SK-N-SH treated with all-trans-retinoic acid at 6 μM for 48 hours (cell line): ENCODE data around the gene BEGAIN.

ENCODE experiments used
- ATAC-seq: fragments of 200-7000 bp; cut with Tn5 transposase; 3 replicates; pipeline ENCODE4 v1.9.1; 2020; ENCODE audit warnings: mild to moderate bottlenecking, moderate library complexity
- ARNTL ChIP-seq: fragments of 450-650 bp; formaldehyde crosslinking; IDR thresholded peaks from 2 replicates; pipeline ENCODE4 v1.5.0; 2020; ENCODE audit warnings: low read depth, mild to moderate bottlenecking, moderate library complexity, borderline replicate concordance
- CSDC2 ChIP-seq: fragments of 250-450 bp; sonication (Bioruptor Pico); IDR thresholded peaks from 2 replicates; pipeline ENCODE4 v1.5.0; 2020; ENCODE audit warnings: mild to moderate bottlenecking, moderate library complexity
- GLIS3 ChIP-seq: fragments of 250-450 bp; sonication (Bioruptor Pico); IDR thresholded peaks from 2 replicates; pipeline ENCODE4 v1.5.0; 2020; ENCODE audit warnings: mild to moderate bottlenecking, moderate library complexity
- ISL1 ChIP-seq: fragments of 250-450 bp; sonication (Bioruptor Pico); IDR thresholded peaks from 2 replicates; pipeline ENCODE4 v2.1.2; 2022; ENCODE audit warnings: mild to moderate bottlenecking, moderate library complexity
- OSR1 ChIP-seq: fragments of 250-450 bp; sonication (Bioruptor Pico); IDR thresholded peaks from 2 replicates; pipeline ENCODE4 v1.8.0; 2022; ENCODE audit warnings: moderate library complexity, mild to moderate bottlenecking, inconsistent platforms
- POU6F1 ChIP-seq: fragments of 250-450 bp; sonication (Bioruptor Pico); IDR thresholded peaks from 2 replicates; pipeline ENCODE4 v1.8.0; 2021; ENCODE audit warnings: low read depth, mild to moderate bottlenecking, moderate library complexity, borderline replicate concordance
- PPARA ChIP-seq: fragments of 250-450 bp; sonication (Bioruptor Pico); IDR thresholded peaks from 2 replicates; pipeline ENCODE4 v1.5.0; 2020; ENCODE audit warnings: mild to moderate bottlenecking, borderline replicate concordance
- RARB ChIP-seq: fragments of 250-450 bp; sonication (Bioruptor Pico); IDR thresholded peaks from 2 replicates; pipeline ENCODE4 v1.8.0; 2021; ENCODE audit warnings: mild to moderate bottlenecking, moderate library complexity
- SNAI2 ChIP-seq: fragments of 250-450 bp; sonication (Bioruptor Pico); IDR thresholded peaks from 2 replicates; pipeline ENCODE4 v1.5.0; 2020; ENCODE audit warnings: mild to moderate bottlenecking, moderate library complexity
- TOX ChIP-seq: fragments of 250-450 bp; sonication (Bioruptor Pico); IDR thresholded peaks from 2 replicates; pipeline ENCODE4 v1.8.0; 2021; ENCODE audit warnings: mild to moderate bottlenecking, moderate library complexity, borderline replicate concordance
- ZFP30 ChIP-seq: fragments of 450-650 bp; formaldehyde crosslinking; IDR thresholded peaks from 2 replicates; pipeline ENCODE4 v1.5.0; 2022; ENCODE audit warnings: mild to moderate bottlenecking, moderate library complexity
- ZNF565 ChIP-seq: fragments of 450-650 bp; formaldehyde crosslinking; conservative IDR thresholded peaks from 2 replicates; pipeline ENCODE4 v1.5.0; 2020; ENCODE audit warnings: low read depth, mild to moderate bottlenecking, moderate library complexity
- ZNF70 ChIP-seq: fragments of 450-650 bp; formaldehyde crosslinking; IDR thresholded peaks from 2 replicates; pipeline ENCODE4 v1.5.0; 2020; ENCODE audit warnings: mild to moderate bottlenecking, moderate library complexity
- ZNF8 ChIP-seq: fragments of 450-650 bp; formaldehyde crosslinking; IDR thresholded peaks from 2 replicates; pipeline ENCODE4 v1.5.0; 2020; ENCODE audit warnings: mild to moderate bottlenecking, moderate library complexity
- TF ChIP-seq, protein P1 (sequence below): fragments of 250-450 bp; sonication (Bioruptor Pico); IDR thresholded peaks from 2 replicates; pipeline ENCODE4 v1.5.1; 2021; ENCODE audit warnings: mild to moderate bottlenecking, moderate library complexity
- TF ChIP-seq, protein P2 (sequence below): fragments of 250-450 bp; sonication (Bioruptor Pico); IDR thresholded peaks from 2 replicates; pipeline ENCODE4 v1.5.1; 2020; ENCODE audit warnings: low read depth, mild to moderate bottlenecking, moderate library complexity
- TF ChIP-seq, protein P3 (sequence below): fragments of 250-450 bp; sonication (Bioruptor Pico); IDR thresholded peaks from 2 replicates; pipeline ENCODE4 v1.8.0; 2020; ENCODE audit warnings: mild to moderate bottlenecking, moderate library complexity, borderline replicate concordance

Gene BEGAIN

GRCh38 chr14:100569734-100570286, 17.4 kb downstream of the BEGAIN start:
- ATAC-seq: peak; percentile 8; the same call in 2 of the 3 replicates
- TF ChIP-seq ZNF8: no peak
- TF ChIP-seq, protein P1, sequence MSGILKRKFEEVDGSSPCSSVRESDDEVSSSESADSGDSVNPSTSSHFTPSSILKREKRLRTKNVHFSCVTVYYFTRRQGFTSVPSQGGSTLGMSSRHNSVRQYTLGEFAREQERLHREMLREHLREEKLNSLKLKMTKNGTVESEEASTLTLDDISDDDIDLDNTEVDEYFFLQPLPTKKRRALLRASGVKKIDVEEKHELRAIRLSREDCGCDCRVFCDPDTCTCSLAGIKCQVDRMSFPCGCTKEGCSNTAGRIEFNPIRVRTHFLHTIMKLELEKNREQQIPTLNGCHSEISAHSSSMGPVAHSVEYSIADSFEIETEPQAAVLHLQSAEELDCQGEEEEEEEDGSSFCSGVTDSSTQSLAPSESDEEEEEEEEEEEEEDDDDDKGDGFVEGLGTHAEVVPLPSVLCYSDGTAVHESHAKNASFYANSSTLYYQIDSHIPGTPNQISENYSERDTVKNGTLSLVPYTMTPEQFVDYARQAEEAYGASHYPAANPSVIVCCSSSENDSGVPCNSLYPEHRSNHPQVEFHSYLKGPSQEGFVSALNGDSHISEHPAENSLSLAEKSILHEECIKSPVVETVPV (CRISPR knock-in tag): no peak
- TF ChIP-seq, protein P2, sequence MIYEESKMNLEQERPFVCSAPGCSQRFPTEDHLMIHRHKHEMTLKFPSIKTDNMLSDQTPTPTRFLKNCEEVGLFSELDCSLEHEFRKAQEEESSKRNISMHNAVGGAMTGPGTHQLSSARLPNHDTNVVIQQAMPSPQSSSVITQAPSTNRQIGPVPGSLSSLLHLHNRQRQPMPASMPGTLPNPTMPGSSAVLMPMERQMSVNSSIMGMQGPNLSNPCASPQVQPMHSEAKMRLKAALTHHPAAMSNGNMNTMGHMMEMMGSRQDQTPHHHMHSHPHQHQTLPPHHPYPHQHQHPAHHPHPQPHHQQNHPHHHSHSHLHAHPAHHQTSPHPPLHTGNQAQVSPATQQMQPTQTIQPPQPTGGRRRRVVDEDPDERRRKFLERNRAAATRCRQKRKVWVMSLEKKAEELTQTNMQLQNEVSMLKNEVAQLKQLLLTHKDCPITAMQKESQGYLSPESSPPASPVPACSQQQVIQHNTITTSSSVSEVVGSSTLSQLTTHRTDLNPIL (CRISPR knock-in tag): no peak

- ATAC-seq: peak; percentile 59
- TF ChIP-seq PPARA (CRISPR knock-in tag): no peak
- TF ChIP-seq ISL1 (CRISPR knock-in tag): no peak
- no peak for TF ChIP-seq ARNTL (CRISPR knock-in tag)
- no peak for TF ChIP-seq CSDC2 (CRISPR knock-in tag)
- no peak for TF ChIP-seq ZFP30 (CRISPR knock-in tag)
- TF ChIP-seq RARB (CRISPR knock-in tag): no peak
- no peak for TF ChIP-seq TOX
- no peak for TF ChIP-seq ZNF565
- TF ChIP-seq POU6F1 (CRISPR knock-in tag): no peak
- no peak for TF ChIP-seq GLIS3 (CRISPR knock-in tag)
- TF ChIP-seq, protein P3, sequence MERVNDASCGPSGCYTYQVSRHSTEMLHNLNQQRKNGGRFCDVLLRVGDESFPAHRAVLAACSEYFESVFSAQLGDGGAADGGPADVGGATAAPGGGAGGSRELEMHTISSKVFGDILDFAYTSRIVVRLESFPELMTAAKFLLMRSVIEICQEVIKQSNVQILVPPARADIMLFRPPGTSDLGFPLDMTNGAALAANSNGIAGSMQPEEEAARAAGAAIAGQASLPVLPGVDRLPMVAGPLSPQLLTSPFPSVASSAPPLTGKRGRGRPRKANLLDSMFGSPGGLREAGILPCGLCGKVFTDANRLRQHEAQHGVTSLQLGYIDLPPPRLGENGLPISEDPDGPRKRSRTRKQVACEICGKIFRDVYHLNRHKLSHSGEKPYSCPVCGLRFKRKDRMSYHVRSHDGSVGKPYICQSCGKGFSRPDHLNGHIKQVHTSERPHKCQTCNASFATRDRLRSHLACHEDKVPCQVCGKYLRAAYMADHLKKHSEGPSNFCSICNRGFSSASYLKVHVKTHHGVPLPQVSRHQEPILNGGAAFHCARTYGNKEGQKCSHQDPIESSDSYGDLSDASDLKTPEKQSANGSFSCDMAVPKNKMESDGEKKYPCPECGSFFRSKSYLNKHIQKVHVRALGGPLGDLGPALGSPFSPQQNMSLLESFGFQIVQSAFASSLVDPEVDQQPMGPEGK (CRISPR knock-in tag): no peak
- TF ChIP-seq OSR1 (CRISPR knock-in tag): no peak
- TF ChIP-seq, protein P1 (CRISPR knock-in tag): no peak
- TF ChIP-seq ZNF70 (CRISPR knock-in tag): no peak
Measured at GRCh38 chr14:100568998-100569733, 18.1 kb downstream of the BEGAIN start.

- ATAC-seq: no peak
- no peak for TF ChIP-seq TOX
- TF ChIP-seq, protein P3 (CRISPR knock-in tag): 0 out of 2 replicates have a peak, but pooled peaks have one; percentile 29
- no peak for TF ChIP-seq SNAI2
- TF ChIP-seq ZNF565: no peak
- TF ChIP-seq, all 23 proteins: peak for 1
Measured at GRCh38 chr14:100568164-100568997, 18.8 kb downstream of the BEGAIN start.
